Measurements from ENCODE around the gene ACP7.

DNA sequence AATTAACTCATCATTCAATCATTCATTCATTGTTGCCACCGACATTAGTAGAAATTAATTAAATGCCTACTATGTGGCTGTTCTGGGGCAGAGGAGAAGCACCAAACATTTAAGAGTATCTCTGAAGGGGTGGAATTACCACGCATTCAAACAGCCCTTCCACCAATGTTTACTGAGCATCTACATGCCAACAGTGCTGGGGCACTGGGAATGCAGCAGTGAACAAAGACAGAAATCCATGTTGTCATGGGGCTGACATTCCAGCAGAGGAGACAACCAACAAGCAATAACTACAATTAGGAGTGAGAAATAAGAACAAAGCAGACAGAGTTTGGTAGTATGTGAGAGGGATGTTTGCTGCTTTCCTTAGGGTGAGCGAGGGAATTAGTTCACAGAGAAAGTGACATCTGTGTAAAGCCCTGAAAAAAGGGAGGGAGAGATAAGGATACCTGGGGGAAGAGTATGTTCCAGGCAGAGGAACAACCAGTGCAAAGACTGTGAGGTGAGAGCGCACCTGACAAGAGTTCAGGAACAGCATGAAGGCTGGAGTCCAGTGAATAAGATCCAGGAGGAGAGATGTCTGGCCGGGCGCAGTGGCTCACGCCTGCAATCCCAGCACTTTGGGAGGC, 40.1 kb downstream of the ACP7 start:
- TF ChIP-seq, protein P1, sequence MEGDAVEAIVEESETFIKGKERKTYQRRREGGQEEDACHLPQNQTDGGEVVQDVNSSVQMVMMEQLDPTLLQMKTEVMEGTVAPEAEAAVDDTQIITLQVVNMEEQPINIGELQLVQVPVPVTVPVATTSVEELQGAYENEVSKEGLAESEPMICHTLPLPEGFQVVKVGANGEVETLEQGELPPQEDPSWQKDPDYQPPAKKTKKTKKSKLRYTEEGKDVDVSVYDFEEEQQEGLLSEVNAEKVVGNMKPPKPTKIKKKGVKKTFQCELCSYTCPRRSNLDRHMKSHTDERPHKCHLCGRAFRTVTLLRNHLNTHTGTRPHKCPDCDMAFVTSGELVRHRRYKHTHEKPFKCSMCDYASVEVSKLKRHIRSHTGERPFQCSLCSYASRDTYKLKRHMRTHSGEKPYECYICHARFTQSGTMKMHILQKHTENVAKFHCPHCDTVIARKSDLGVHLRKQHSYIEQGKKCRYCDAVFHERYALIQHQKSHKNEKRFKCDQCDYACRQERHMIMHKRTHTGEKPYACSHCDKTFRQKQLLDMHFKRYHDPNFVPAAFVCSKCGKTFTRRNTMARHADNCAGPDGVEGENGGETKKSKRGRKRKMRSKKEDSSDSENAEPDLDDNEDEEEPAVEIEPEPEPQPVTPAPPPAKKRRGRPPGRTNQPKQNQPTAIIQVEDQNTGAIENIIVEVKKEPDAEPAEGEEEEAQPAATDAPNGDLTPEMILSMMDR (IDR thresholded peaks at IDR 0.05; ENCODE audit: insufficient read depth, low read length, poor library complexity, severe bottlenecking) = no peak
- no peak for TF ChIP-seq EZH2phosphoT487 (conservative IDR thresholded peaks at IDR 0.05; ENCODE audit: low read length)
